ENCODE results near the gene DENND2A. TPM values are rescaled to one million over a fixed set of nuclear protein-coding genes. Genes with fewer than 3 reads are reported as not detected.
"Not testable (repeated sequence)": the region's sequence is repeated elsewhere in the genome, so short reads cannot be mapped to it uniquely, and the experiment has no call there.

The DENND2A gene
- total and polyA plus RNA-seq, 3 experiments from 2014 or later, result not detected

- Mint-ChIP-seq H3K27me3 (peaks cover 5 to 17% of the 10 kb centered on the region in 2 donors), H3K9me3 (no peaks in the 10 kb centered on the region), H3K4me1 (no peaks in the 10 kb centered on the region), H3K27ac (no peak overlapping the region), H3K36me3 (no peaks in the 10 kb centered on the region), H3K4me3 (no peak overlapping the region)
- POLR2A ChIA-PET, result no interaction called here
- CTCF ChIA-PET, result no interaction called here
- H3K4me3 ChIP-seq (ENCODE audit: low read length), result no peak overlapping the region
- no peaks in the 10 kb centered on the region for H3K4me1 ChIP-seq (ENCODE audit: insufficient read depth, low read length)
- H3K27ac ChIP-seq (ENCODE audit: low read depth, low read length), result no peak overlapping the region
- no peaks in the 10 kb centered on the region for H3K27me3 ChIP-seq (ENCODE audit: insufficient read depth, low read length, poor library complexity, severe bottlenecking)
- DNase-seq, result no peak
- no peaks in the 10 kb centered on the region for H3K9me3 ChIP-seq (ENCODE audit: low read length)
- H3K36me3 ChIP-seq (ENCODE audit: insufficient read depth, low read length), result no peaks in the 10 kb centered on the region
Measured at GRCh38 chr7:140625908-140626868, 14.4 kb downstream of the DENND2A start.

- H3K27ac ChIP-seq (ENCODE audit: low read depth, low read length); CTCF ChIA-PET; H3K27ac Mint-ChIP-seq; H3K27me3 ChIP-seq (ENCODE audit: insufficient read depth, low read length, poor library complexity, severe bottlenecking); H3K4me1 ChIP-seq (ENCODE audit: insufficient read depth, low read length); DNase-seq; H3K4me3 ChIP-seq (ENCODE audit: low read length); POLR2A ChIA-PET; H3K36me3 Mint-ChIP-seq; H3K9me3 ChIP-seq (ENCODE audit: low read length); H3K9me3 Mint-ChIP-seq; H3K4me1 Mint-ChIP-seq; H3K4me3 Mint-ChIP-seq; H3K36me3 ChIP-seq (ENCODE audit: insufficient read depth, low read length): not testable (repeated sequence)
- H3K27me3 Mint-ChIP-seq, result peaks cover 3 to 12% of the 10 kb centered on the region in 2 donors
Measured at GRCh38 chr7:140625192-140625558, 15.4 kb downstream of the DENND2A start.

- POLR2A ChIA-PET, result no interaction called here
Measured at GRCh38 chr7:140624392-140625191, 16.0 kb downstream of the DENND2A start.

GRCh38 chr7:140623980-140624379, 16.6 kb downstream of the DENND2A start:
- Histone ChIP-seq H3K4me1 (ENCODE audit: insufficient read depth, low read length) (no peaks in the 10 kb centered on the region), H3K36me3 (ENCODE audit: insufficient read depth, low read length) (no peaks in the 10 kb centered on the region), H3K27me3 (ENCODE audit: insufficient read depth, low read length, poor library complexity, severe bottlenecking) (no peaks in the 10 kb centered on the region), H3K4me3 (ENCODE audit: low read length) (no peak overlapping the region), H3K27ac (ENCODE audit: low read depth, low read length) (no peak overlapping the region), H3K9me3 (ENCODE audit: low read length) (no peaks in the 10 kb centered on the region)
- POLR2A ChIA-PET, result no interaction called here
- DNase-seq, result no peak
- H3K27me3 Mint-ChIP-seq, result peaks cover 3 to 5% of the 10 kb centered on the region in 2 donors
- H3K36me3 Mint-ChIP-seq, result no peaks in the 10 kb centered on the region
- CTCF ChIA-PET, result no interaction called here
- no peak overlapping the region for H3K4me3 Mint-ChIP-seq
- H3K4me1 Mint-ChIP-seq, result no peaks in the 10 kb centered on the region
- no peaks in the 10 kb centered on the region for H3K9me3 Mint-ChIP-seq
- peak overlapping the region in 1 of 8 donors; percentile 68 for H3K27ac Mint-ChIP-seq

More at GRCh38 chr7:140624392-140625191, 16.0 kb downstream of the DENND2A start:
- no peak overlapping the region for H3K4me3 ChIP-seq (ENCODE audit: low read length)
- no peak for DNase-seq
- H3K27me3 ChIP-seq (ENCODE audit: insufficient read depth, low read length, poor library complexity, severe bottlenecking), result no peaks in the 10 kb centered on the region
- Mint-ChIP-seq H3K36me3 (no peaks in the 10 kb centered on the region), H3K27ac (no peak overlapping the region), H3K9me3 (no peaks in the 10 kb centered on the region), H3K4me1 (no peaks in the 10 kb centered on the region), H3K27me3 (peaks cover 3 to 11% of the 10 kb centered on the region in 2 donors), H3K4me3 (no peak overlapping the region)
- H3K36me3 ChIP-seq (ENCODE audit: insufficient read depth, low read length), result no peaks in the 10 kb centered on the region
- no peaks in the 10 kb centered on the region for H3K9me3 ChIP-seq (ENCODE audit: low read length)
- H3K27ac ChIP-seq (ENCODE audit: low read depth, low read length), result no peak overlapping the region
- CTCF ChIA-PET, result no interaction called here
- no peaks in the 10 kb centered on the region for H3K4me1 ChIP-seq (ENCODE audit: insufficient read depth, low read length)

- no peaks in the 10 kb centered on the region for H3K36me3 Mint-ChIP-seq
- Histone ChIP-seq H3K4me1 (ENCODE audit: insufficient read depth, low read length) (no peaks in the 10 kb centered on the region), H3K4me3 (ENCODE audit: low read length) (no peak overlapping the region), H3K9me3 (ENCODE audit: low read length) (no peaks in the 10 kb centered on the region), H3K27me3 (ENCODE audit: insufficient read depth, low read length, poor library complexity, severe bottlenecking) (no peaks in the 10 kb centered on the region), H3K27ac (ENCODE audit: low read depth, low read length) (no peak overlapping the region), H3K36me3 (ENCODE audit: insufficient read depth, low read length) (no peaks in the 10 kb centered on the region)
- no peaks in the 10 kb centered on the region for H3K4me1 Mint-ChIP-seq
- H3K27me3 Mint-ChIP-seq, result peaks cover 3 to 4% of the 10 kb centered on the region in 2 donors
- no peak overlapping the region for H3K4me3 Mint-ChIP-seq
- DNase-seq, result no peak
- no peak overlapping the region for H3K27ac Mint-ChIP-seq
- ChIA-PET POLR2A (no interaction called here), CTCF (interaction anchor here (1.4 kb wide), 1 partner anchor 8 kb away, joined by 4 read pairs; no protein-coding TSS in a partner anchor)
- no peaks in the 10 kb centered on the region for H3K9me3 Mint-ChIP-seq
Measured at GRCh38 chr7:140621401-140622021, 19.1 kb downstream of the DENND2A start.

- POLR2A ChIA-PET; CTCF ChIA-PET; DNase-seq; H3K27ac ChIP-seq (ENCODE audit: low read depth, low read length); H3K9me3 ChIP-seq (ENCODE audit: low read length); H3K4me3 Mint-ChIP-seq; H3K4me1 Mint-ChIP-seq; H3K4me1 ChIP-seq (ENCODE audit: insufficient read depth, low read length); H3K27me3 Mint-ChIP-seq; H3K36me3 ChIP-seq (ENCODE audit: insufficient read depth, low read length); H3K36me3 Mint-ChIP-seq; H3K4me3 ChIP-seq (ENCODE audit: low read length); H3K9me3 Mint-ChIP-seq; H3K27me3 ChIP-seq (ENCODE audit: insufficient read depth, low read length, poor library complexity, severe bottlenecking); H3K27ac Mint-ChIP-seq: not testable (repeated sequence)
Measured at GRCh38 chr7:140619915-140620510, 20.6 kb downstream of the DENND2A start.

- no peaks in the 10 kb centered on the region for H3K4me1 Mint-ChIP-seq
- DNase-seq, result no peak
Measured at GRCh38 chr7:140619176-140619575, 21.4 kb downstream of the DENND2A start.

More at GRCh38 chr7:140619176-140619575, 21.4 kb downstream of the DENND2A start:
- no peaks in the 10 kb centered on the region for H3K4me1 ChIP-seq (ENCODE audit: insufficient read depth, low read length)
- no peaks in the 10 kb centered on the region for H3K27me3 ChIP-seq (ENCODE audit: insufficient read depth, low read length, poor library complexity, severe bottlenecking)
- ChIA-PET CTCF (interaction anchor here (1.5 kb wide), 1 partner anchor 9 kb away, joined by 4 read pairs; no protein-coding TSS in a partner anchor), POLR2A (interaction anchor here (0.6 kb wide), 1 partner anchor 367 kb away, joined by 3 read pairs; no protein-coding TSS in a partner anchor)
- no peaks in the 10 kb centered on the region for H3K9me3 Mint-ChIP-seq
- H3K36me3 ChIP-seq (ENCODE audit: insufficient read depth, low read length), result no peaks in the 10 kb centered on the region
- H3K36me3 Mint-ChIP-seq, result no peaks in the 10 kb centered on the region
- no peak overlapping the region for H3K4me3 ChIP-seq (ENCODE audit: low read length)
- no peak overlapping the region for H3K27ac Mint-ChIP-seq
- no peak overlapping the region for H3K4me3 Mint-ChIP-seq
- H3K27ac ChIP-seq (ENCODE audit: low read depth, low read length), result no peak overlapping the region
- H3K9me3 ChIP-seq (ENCODE audit: low read length), result no peaks in the 10 kb centered on the region
- peaks cover 0 to 2% of the 10 kb centered on the region in 2 donors for H3K27me3 Mint-ChIP-seq

All from CD8-positive, alpha-beta memory T cell (primary cell).